Epithelial cell of alveolus of lung (primary cell): Measurements from ENCODE around the gene ZNF512B. TPM values are rescaled to one million over a fixed set of nuclear protein-coding genes. Genes with fewer than 3 reads are reported as not detected.

Experiments used
- total RNA-seq: library from RNA; depleted of rRNA; stranded (reverse); fragments of >200 nt; gene quantifications from 2 replicates; pipeline ENCODE4 v1.2.1, GENCODE V29; 2015

ZNF512B gene
- 6.3 and 10.7 TPM in 2 replicates for total RNA-seq

DNA sequence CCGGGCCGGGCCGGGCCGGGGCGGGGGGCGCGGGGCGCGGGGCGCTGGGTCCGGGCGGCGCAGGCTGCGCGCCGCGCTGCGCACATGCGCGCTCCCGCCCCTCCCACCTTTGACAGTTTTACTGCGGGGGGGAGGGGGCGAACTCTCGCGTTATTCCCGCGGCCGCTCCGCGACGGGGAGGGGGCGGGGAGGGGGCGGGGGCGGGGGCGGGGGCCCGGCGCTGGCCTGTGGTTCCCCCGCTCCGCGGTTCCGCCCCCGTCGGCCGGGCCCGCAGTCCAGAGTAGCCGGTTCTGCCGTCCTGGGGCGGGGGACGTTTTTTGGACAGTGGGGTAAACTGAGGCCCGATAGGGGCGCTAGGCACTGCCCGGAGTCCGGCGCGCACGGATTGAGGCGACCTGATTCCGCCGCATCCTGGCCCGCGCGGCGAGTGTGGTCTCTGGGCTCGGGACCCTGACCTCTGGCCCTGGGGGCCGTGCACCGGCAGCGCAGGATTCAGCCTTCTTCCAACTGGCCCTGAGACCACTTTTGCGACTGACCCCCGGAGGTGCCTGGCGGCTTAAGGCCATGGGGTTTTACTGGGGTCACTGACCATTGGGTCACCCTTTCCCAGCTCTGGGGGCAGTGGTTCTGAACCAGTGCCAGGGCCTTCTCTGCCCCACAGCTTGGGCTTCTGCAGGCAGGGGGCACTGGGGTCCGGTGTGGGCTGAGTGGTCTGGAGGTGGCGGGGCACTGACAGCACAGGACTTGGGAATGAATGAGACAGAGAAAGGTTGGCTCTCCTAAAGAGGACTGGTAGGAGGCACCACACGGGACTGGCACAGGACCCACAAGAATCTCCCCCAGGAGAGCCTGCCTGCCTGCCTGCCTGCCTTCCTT is at the start of gene ZNF512B:
Gene ZNF512B, minus strand, starts transcription at position 93 of the 876 bp plus-strand sequence. CDS start 1,980 bp downstream, outside the sequence.

GRCh38 chr20:63980806-63981728 is 11.3 kb upstream of the ZNF512B start, which contains the start of gene PRPF6:
Gene PRPF6, plus strand, starts transcription at chr20:63981132. Its CDS starts 114 bp downstream, at chr20:63981246.

GRCh38 chr20:63979557-63980316 is 10.0 kb upstream of the ZNF512B start, which contains the start of gene SAMD10:
Gene SAMD10, minus strand, starts transcription at chr20:63979642. Its CDS starts 175 bp downstream, at chr20:63979467.

GRCh38 chr20:63955827-63956663 is 13.7 kb downstream of the ZNF512B start, which contains the start of gene UCKL1:
Gene UCKL1, minus strand, starts transcription at chr20:63956416. Its CDS starts 44 bp downstream, at chr20:63956372.

Other genes with a start within 250 kb of the ZNF512B start
- 1.3 and 1.9 TPM in 2 replicates for gene LIME1, start 233.3 kb downstream of the ZNF512B start, total RNA-seq
- 25.2 and 58.7 TPM in 2 replicates for gene SLC2A4RG, start 230.2 kb downstream of the ZNF512B start, total RNA-seq
- 3.7 TPM in 2 replicates for gene ZBTB46, start 138.7 kb downstream of the ZNF512B start, total RNA-seq
- not detected in 2 replicates for gene ABHD16B, start 108.4 kb downstream of the ZNF512B start, total RNA-seq
- gene TPD52L2, start 104.7 kb downstream of the ZNF512B start, total RNA-seq, result 83.8 and 132 TPM in 2 replicates
- 40.2 and 42.1 TPM in 2 replicates for gene DNAJC5, start 74.8 kb downstream of the ZNF512B start, total RNA-seq
- gene UCKL1, start 13.5 kb downstream of the ZNF512B start, total RNA-seq, result 18.7 and 23.4 TPM in 2 replicates
- gene SAMD10, start 9.7 kb upstream of the ZNF512B start, total RNA-seq, result 1.3 and 4.0 TPM in 2 replicates
- gene PRPF6, start 11.2 kb upstream of the ZNF512B start, total RNA-seq, result 39.2 and 55.0 TPM in 2 replicates
- gene C20orf204, start 66.3 kb upstream of the ZNF512B start, total RNA-seq, result 0.13 and 2.0 TPM in 2 replicates
- 0.13 and 2.4 TPM in 2 replicates for gene SOX18, start 79.7 kb upstream of the ZNF512B start, total RNA-seq
- gene TCEA2, start 93.3 kb upstream of the ZNF512B start, total RNA-seq, result 20.3 and 28.1 TPM in 2 replicates
- 9.5 and 14.1 TPM in 2 replicates for gene RGS19, start 109.6 kb upstream of the ZNF512B start, total RNA-seq
- 1.2 and 1.4 TPM in 2 replicates for gene OPRL1, start 110.2 kb upstream of the ZNF512B start, total RNA-seq
- not detected in 2 replicates for gene LKAAEAR1, start 114.5 kb upstream of the ZNF512B start, total RNA-seq
- not detected in 2 replicates for gene NPBWR2, start 137.6 kb upstream of the ZNF512B start, total RNA-seq
- gene MYT1, start 194.5 kb upstream of the ZNF512B start, total RNA-seq, result not detected in 2 replicates